Nucleus accumbens (tissue), 56 donors: ENCODE data around the gene C3orf52.
A peak's percentile ranks its signal among the peaks of the same experiment; 100 is the strongest.

Source experiments
- DNase-seq, 56 donors: peaks; one replicate each; lab custom pipeline; 2025; lab: John Stamatoyannopoulos, UW

C3orf52 gene

GRCh38 chr3:112115806-112116383, 29.7 kb downstream of the C3orf52 start:
- DNase-seq: no peak

DNA sequence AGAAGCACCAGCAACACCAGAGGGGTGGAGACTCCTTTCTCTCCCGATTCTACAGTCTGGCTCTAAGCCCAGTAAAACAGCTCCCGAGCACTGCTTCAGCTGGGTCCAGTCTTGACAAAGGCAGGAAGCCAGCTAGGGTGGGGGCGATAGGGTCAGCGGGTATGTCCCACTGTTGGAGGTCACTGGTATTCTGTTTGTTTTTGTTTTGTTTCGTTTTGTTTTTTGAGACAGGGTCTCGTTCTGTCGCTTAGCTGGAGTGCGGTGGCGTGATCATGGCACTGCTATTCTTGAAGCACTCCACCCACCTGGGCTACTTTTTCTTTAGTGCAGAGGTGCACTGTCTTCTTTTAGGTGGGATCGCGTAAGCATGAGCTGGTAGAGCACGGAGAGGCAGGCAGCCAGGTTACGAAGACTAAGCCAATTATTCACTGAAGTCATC, 30.6 kb downstream of the C3orf52 start:
- no peak for DNase-seq

DNA sequence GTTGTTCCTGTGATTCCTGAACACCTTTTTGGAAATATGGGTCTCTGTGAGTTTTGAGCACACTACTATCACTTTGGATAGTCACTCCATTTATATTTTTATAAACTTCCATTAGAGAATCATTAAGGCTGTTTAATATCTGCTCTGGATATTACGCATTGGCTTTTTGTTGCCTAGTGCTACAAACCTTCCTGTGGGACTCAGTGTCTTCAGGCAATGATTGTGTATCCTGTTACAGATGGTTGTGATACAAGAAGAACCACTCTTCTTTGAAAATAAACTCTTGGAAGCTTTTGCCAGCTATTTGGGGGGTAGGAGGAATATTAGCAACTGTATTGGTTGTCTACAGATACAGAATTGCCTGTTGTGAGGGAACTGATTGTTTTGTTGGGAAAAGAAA, 31.2 kb downstream of the C3orf52 start:
- no peak for DNase-seq

DNA sequence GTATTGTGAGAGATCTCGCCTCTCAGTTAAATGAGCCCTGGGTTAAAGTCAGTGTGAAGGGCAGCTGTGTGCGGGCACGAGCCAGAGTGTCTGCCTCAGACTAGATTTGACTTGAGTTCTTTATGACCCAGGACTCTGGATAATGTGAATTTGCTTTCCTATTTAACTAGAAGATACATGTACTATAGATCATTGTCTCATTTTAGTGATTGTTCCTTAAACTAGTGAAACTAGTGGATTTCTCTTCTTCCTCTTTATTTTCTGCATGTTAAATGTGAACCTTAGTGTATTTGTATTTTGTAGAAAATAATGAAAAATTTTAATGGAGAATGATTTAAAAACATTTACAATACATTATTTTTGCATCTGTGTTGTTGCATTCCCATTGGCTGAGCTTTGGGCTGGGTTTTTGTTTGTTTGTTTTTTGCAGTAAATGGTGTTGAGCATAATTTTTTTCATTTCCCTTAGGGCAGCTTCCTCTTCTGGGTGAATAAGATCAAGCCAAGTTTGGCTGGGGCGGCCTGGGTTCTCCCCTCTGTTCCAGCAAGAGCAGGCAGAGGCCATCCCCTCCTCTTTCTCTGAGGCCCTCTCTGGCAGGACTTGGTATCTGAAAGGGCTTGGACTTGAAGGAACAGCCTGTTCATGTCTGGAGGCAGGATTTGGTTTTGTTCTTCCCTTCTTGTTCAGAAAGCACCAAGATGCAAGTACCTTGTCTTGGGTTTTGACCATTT, 31.8 kb downstream of the C3orf52 start:
- DNase-seq: peak in 16 of 56 donors; percentile 1 to 42 (median 5)

DNA sequence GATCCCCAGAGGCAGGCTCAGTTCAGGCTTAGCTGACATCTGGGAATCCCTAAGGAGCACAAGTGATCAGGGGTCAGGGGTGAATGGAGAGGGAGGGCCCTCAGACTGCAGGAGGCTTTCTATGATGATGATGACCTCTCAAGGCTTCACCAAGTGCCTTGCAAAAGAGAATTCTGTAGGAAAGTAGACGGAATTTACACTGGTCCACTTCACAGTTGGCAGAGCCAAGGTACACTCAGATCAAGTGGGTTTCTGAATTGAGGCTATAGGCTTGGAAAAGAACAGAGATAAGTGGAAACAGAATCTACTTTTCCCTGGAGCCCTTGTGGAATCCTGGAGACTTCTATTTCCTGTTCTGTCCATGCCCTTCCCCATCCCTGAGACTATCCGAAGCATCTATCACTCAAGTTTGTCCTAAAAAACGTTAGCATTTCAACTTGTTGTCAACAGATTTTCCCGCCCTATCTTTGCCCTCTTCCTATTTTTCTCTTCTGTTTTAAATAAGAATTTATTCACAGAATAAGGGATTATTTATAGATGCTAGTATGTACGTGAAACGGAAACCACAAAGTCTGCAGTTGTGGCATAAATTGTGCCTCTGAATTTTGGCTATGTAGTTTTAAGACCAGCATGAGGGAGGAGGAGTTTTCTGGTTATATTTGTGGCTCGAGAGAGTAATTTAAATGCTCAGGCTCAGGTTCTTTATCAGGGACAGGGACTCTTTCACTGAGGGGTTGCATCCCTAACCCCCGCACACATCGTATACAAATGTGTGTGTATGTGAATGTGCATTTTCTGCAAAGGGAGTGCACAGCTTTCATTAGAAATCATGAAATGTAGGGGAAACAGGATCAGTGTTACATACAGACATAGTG, 34.0 kb downstream of the C3orf52 start:
- DNase-seq: no peak

DNA sequence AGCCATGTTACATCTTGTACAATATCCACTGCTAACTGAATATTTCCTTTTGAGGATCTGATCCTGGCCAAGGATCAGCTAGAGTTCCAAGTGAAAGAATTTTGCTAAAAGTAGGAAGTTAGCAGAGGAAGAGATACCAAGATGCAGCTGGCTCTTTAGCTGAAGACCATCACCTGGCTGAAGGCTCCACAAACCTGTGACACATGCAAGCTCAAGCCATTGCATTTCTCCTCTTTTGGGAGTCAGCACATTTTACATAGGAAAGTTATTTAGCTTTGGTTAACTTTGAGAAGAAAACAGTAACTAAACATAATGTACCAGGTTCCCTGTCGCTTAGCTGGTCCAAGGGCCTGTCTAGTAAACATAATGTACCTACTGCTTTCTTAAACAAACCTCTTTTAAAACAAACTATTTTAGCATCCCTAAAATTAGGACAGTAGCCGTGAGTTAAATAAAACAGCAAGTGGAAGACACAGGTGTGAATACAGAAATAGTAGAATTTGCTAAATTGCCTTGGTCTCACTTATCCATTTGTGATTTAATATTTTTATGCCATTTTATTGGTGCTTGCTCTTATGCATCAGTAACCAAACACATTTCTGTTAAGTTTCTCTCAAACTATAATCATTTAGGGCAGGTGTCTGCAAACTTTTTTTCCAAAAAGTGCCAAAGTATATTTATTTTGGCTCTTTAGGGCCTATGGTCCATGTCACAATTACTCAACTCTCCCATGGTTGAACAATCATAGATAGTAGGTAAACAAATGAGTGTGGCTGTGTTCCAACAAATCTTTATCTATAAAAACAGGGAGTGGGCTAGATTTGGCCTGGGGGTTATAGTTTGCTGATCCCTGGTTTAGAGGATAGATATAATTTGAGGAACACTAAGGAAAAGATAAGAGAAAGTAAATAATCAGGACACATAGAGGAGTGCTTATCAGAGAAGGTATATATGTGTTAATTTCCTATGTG, 35.7 kb downstream of the C3orf52 start:
- DNase-seq: no peak

DNA sequence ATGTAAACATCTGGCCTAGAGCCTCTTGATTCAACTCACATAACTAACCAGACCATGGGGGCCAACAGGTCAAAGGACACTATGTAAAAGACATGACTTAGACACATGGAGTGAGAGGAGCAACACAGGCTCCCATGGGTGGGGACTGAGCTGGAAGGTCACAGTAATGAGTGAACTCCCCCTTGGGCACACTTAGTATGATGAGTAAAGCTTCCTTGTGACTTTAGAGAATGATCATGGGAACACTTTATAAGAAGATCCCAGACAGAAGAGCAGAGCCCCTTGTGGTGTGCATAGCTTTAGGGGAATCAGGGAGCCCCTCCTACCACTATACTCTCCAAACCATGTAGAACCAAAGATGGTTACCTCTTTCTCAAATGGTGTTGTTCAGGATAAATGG, 36.7 kb downstream of the C3orf52 start:
- no peak for DNase-seq

DNA sequence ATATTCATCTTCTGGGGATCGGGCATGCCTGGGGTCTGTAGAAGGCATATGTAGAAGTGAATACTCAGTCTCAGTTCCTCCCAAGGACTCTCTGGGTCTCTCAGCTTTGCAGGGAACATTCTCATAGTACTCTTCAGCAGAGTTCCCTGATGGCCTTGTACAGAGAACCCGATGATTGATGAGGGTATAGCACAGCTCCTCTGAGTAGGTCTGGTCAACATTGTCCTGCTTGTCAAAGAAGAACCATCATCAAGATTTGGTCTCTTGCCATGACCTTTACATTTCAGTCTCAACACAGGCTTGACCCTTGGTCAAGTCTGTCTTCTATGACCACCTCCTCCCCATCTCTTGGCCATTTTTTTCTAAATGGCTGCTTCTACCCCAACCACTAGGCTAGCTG, 37.4 kb downstream of the C3orf52 start:
- DNase-seq: no peak

GRCh38 chr3:112124907-112125607, 38.9 kb downstream of the C3orf52 start:
- no peak for DNase-seq

- no peak for DNase-seq
Observed at GRCh38 chr3:112126511-112126911, 40.3 kb downstream of the C3orf52 start.

DNA sequence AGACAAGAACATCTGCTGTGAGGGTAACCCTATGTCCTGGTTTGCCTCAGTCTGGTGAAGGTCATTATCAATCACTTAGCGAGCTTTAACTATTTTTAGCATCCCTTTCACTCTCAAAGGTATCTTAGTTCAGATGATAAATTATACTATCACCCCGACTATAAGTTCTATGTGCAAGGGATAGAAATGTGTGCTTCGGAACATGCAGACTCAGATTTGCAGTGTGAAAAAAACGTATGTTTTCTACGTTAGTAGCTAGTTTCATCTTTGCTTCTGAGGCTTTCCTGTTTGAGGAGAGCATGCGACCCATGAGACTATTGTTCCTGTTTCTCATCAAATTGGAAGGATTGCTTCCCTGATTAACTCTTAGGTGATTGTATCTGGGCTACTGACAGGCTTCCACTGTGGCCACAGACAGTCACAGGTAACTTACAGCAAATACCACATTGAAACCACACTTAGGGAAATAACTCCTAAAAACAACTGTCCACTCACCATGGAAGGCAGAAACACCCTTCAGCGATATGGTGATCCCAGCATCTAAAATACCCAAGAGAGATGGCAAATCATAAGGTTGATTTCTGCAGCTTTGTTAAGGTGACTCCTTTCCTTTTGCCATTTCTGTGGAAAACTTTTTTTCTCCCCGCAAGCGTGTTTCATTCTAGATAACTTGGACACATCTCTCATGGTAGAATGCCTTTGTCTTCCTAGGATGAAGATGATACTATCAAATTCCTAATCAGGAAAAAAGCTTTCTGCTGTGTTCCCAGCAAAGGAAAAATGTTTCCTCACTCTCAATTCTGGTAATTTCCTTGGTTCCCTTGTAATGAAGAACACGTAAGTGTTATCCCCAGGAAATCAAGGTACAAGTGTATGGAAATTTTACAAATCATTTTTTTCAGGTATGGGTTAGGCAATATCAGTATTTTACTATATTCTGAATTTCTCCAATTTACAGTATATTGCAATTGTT, 41.6 kb downstream of the C3orf52 start:
- DNase-seq: no peak

- no peak for DNase-seq
Observed at GRCh38 chr3:112128843-112129727, 42.9 kb downstream of the C3orf52 start.

- DNase-seq: no peak
Observed at GRCh38 chr3:112129925-112130637, 43.9 kb downstream of the C3orf52 start.

GRCh38 chr3:112130638-112130993, 44.4 kb downstream of the C3orf52 start:
- no peak for DNase-seq

- DNase-seq: no peak
Observed at GRCh38 chr3:112131111-112131510, 44.9 kb downstream of the C3orf52 start.

GRCh38 chr3:112132088-112132487, 45.9 kb downstream of the C3orf52 start:
- no peak for DNase-seq

- no peak for DNase-seq
Observed at GRCh38 chr3:112132554-112132953, 46.4 kb downstream of the C3orf52 start.
